HCEC 1CT (cell line): ENCODE measurements around the gene TRIM71.

Experiments
- DNase-seq: peaks from one replicate; pipeline ENCODE4 v3.0.0-alpha.2; 2017

The TRIM71 gene

GRCh38 chr3:32869513-32870047, 51.8 kb downstream of the TRIM71 start:
- DNase-seq: no peak

- no peak for DNase-seq
Observed at GRCh38 chr3:32870373-32871095, 52.7 kb downstream of the TRIM71 start.

DNA sequence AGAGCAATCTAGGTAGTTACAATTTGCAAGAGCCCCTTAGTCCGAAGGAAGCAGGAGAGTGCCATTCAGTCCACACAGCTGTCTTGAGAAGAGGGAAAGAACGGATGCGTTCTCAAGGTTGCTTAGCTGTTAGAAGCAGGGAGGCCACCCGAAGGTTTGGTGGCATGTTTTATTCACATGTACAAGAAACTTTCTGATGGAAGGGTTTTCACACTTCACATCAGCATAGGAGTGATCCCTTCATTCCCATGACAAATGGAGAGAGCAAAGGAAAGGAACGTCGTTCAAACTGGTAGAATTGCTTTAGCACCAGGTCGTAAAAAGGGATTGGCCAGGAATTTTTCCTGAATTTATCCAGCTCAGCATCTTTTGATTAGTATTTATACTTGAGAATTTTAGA, 53.5 kb downstream of the TRIM71 start:
- no peak for DNase-seq

DNA sequence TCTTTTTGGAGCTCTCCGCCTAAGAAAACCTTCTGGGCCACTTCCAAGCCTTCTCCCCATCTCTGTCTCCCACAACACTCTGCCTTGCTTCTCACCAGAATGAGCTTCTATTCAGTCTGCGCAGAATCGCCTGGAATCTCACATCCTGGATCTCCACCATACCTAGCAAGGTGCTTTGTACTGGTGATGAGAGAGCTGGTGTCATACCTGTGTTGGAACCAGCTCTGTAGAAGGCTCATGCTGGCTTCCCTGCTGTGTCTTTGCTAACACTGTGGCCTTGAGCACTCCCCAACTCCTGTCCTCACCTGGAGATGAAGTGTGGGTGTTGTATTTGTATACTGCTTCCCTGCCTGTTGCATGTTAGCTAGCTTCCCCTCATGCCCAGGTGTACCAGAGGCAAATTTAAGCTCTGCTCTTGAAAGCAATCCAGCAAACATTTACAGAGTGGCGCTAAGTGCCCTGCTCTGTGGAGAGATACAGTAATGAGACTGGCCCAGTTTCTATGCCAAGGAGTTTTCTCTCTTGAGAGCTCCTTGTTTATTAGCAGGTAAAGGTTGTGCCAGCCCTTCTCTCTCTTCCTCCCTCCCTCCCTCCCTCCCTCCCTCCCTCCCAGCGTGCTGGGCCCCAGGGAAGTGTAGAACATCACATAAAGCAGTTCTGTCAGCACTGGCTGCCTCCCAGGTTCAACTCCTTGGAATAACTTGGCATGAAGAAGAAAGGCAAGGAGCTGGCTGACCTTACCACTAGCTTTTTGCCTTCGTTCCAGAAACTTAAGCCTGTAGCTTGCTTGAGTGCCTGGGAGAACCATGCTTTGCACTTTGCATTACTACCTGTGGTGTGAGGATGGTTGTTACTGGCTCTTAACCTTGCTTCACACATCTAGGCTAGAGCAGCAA, 54.9 kb downstream of the TRIM71 start:
- no peak for DNase-seq

DNA sequence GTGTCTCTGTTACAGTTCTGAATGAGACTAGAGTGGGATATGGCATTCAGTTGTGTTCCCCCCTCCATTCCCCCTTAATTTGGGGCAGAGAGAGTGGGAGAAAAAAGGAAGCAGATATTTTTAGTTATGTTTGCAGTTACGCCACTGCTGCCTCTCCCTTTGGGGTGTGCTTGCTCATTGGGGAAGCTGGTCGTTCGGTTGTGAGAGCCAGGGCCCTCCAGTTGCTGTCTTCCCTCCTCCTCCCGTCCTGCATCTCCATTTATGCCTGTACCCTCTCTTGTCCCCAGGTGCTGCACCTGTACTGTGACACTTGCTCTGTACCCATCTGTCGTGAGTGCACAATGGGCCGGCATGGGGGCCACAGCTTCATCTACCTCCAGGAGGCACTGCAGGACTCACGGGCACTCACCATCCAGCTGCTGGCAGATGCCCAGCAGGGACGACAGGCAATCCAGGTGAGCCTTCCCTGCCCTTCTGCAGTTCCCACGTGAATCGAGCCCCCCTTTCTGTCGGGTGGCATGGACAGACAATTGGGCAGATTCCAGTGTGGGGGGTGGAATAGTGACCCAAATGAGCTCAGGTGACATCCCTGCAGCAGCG, 55.8 kb downstream of the TRIM71 start:
- no peak for DNase-seq

DNA sequence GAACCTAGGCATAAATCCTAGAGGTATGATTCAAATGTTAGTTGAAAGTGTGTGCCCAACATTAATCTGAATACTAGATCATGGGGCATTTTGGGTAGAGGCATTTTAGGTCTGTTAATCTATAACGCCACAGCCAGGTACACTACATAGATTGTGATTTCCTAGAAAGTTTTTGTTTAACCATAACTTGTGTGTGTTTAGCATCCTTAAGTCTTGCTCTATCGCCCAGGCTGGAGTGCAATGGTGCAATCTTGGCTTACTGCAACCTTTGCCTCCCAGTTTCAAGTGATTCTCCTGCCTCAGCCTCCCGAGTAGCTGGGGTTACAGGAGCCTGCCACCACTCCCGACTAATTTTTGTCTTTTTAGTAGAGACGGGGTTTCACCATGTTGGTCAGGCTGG, 59.1 kb downstream of the TRIM71 start:
- no peak for DNase-seq

DNA sequence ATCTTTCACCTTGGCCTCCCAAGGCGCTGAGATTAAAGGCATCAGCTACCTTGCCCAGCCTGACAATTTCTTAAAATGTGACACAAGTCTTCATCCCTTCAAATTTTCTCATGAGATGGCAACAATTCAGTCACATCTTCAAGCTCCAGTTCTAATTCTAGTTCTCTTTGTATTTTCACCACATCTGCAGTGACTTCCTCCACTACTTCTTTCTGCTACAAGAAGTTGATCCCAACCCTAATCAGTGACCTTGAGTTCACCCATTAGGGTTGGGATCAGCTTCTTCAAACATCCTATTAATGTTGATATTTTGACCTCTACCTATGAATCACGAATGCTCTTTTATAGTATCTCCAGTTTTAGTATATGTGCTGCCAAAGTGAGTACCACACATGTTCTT, 59.8 kb downstream of the TRIM71 start:
- no peak for DNase-seq

DNA sequence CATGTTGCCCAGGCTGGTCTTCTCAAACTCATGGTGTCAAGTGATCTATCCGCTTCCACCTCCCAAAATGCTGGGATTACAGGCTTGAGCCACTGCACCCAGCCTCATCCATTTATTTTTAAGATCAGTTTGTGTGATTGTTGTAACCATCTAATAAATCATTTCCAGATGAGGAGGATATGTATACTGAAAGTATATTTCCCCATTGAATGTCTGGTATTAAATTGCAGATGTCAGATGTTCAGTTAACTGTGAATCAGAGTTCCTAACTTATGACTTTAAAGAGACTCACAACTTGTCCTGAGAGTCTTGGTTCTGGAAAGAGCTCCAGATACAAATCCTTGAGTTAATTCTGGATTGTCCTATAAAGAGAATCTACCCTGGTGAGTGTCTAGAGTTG, 62.4 kb downstream of the TRIM71 start:
- peak; percentile 13 for DNase-seq

DNA sequence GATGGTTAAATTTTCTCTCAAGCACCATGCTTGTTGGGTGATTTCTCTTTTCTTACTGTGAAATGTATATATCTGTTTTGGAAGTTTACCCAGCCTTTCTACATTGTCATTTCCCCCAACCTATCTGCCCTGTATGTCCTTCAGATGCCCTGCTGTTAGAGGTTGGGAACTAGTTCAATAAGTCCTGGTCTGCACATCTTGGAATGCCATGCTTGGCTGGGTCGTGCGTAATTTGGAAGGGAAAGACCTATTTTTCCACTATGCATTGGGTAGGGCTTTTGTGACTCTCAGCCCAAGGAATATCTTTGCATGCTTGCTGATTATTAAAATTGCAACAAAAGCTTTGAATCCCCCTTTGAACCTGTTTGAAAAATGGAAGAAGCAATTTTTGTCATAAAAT, 63.8 kb downstream of the TRIM71 start:
- no peak for DNase-seq

DNA sequence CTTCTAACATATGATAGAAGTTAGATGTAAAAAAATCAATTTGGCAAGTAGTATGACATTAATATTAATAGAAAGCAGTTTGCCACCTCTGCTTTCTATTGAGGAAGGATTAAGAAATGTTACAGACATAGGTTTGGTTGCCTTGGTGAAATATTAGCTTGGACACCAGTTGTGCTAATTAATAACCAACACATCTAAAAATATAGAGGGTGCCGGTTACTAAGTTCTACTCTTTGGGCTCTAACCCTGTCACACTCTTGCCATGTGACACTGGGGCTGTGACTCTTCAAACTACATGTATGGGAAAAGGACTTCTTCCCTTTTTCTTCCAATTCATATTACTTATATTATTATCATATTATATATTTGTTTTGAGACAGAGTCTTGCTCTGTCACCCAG, 64.4 kb downstream of the TRIM71 start:
- no peak for DNase-seq

GRCh38 chr3:32882603-32883025, 64.8 kb downstream of the TRIM71 start:
- DNase-seq: no peak

- no peak for DNase-seq
Observed at GRCh38 chr3:32883817-32884216, 66.0 kb downstream of the TRIM71 start.

DNA sequence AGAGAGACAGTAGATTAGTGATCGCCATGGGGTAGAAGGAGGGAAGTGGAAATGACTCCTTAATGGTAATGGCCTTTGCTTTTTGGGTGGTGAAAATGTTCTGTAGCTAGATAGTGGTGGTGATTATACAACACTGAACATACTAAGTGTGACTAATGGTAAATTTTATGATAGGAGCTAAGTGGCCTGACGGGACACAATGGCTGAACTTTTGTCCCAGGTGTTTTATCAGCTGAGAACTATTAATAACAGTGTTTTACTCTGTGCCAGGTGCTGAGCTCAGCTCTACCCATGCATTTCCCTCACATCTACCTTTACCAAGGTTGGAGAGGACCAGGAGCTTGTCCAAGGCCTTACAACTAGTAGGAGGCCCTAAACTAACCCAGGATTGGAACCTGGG, 66.8 kb downstream of the TRIM71 start:
- no peak for DNase-seq

DNA sequence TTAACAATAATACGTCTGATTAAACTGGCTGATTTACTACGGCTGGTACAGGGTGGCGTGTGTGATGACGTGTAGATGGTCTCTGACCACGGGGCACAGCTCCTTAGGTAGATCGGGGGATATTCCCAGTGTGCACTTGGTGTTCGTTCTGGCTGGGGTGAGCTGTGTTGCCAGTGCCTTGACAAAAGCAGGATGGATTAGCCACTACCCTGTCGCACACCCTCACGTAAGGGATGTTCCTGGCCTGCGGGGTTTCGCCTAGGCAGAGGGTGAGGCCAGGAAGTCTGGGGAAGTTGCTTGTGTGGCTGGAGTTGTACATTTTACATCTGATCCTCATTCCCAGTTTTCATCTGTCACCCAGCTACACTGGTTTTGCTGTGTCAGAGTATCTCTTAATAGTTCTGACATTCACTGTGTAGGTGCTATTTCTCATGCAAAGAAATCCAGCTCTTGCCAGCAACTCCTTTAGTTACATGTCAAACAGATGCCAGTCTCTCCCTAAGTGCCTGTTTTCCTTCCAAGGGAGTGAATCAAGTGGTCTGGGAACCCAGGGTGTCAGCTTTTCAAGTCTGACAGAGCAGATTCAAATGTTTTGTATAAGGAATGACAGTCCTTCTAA, 67.6 kb downstream of the TRIM71 start:
- no peak for DNase-seq

DNA sequence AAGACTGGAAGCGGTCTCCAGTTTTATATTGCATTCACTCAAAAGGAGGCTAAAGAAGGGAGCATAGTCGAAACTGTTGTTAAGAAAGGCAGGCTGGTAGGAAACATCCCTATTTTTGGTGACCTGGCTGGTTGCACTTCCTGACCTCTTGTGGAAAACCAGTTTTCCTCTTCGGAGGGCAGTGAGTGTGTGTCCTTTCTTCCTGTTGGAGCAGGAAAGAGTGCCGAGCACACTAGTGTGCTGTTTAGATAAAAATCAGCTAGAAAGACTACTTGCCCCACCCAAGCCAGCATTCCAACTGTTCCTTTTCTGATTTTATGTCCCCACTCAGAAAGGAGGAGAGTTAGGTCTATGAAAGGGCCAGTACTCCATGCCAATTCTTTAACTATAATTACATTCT, 68.5 kb downstream of the TRIM71 start:
- no peak for DNase-seq

DNA sequence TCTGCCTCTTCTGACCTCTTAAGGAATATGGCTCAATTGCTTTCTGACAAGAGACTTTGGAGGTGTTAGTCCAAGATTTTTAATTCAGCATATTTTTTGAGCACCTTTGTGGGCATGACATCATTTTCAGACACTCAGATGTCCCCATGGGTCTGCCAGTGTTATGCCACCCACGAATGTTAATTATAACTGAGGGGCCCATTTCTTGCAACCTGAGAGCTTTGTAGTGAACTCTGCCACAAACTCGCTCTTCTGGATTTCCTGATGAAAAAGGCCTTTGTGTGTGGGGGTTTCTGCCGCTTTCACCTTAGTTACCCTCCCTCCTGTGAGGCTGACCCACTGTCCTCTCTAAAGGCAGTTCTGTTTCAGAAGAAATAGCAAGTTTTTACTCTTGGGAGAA, 69.1 kb downstream of the TRIM71 start:
- DNase-seq: no peak

- DNase-seq: no peak
Observed at GRCh38 chr3:32888739-32889138, 70.9 kb downstream of the TRIM71 start.

DNA sequence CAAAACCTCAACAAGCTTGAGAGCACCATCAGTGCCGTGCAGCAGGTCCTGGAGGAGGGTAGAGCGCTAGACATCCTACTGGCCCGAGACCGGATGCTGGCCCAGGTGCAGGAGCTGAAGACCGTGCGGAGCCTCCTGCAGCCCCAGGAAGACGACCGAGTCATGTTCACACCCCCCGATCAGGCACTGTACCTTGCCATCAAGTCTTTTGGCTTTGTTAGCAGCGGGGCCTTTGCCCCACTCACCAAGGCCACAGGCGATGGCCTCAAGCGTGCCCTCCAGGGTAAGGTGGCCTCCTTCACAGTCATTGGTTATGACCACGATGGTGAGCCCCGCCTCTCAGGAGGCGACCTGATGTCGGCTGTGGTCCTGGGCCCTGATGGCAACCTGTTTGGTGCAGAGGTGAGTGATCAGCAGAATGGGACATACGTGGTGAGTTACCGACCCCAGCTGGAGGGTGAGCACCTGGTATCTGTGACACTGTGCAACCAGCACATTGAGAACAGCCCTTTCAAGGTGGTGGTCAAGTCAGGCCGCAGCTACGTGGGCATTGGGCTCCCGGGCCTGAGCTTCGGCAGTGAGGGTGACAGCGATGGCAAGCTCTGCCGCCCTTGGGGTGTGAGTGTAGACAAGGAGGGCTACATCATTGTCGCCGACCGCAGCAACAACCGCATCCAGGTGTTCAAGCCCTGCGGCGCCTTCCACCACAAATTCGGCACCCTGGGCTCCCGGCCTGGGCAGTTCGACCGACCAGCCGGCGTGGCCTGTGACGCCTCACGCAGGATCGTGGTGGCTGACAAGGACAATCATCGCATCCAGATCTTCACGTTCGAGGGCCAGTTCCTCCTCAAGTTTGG, 72.9 kb downstream of the TRIM71 start:
- no peak for DNase-seq

GRCh38 chr3:32891365-32891764, 73.6 kb downstream of the TRIM71 start:
- DNase-seq: no peak

- DNase-seq: no peak
Observed at GRCh38 chr3:32892625-32893598, 75.1 kb downstream of the TRIM71 start.

DNA sequence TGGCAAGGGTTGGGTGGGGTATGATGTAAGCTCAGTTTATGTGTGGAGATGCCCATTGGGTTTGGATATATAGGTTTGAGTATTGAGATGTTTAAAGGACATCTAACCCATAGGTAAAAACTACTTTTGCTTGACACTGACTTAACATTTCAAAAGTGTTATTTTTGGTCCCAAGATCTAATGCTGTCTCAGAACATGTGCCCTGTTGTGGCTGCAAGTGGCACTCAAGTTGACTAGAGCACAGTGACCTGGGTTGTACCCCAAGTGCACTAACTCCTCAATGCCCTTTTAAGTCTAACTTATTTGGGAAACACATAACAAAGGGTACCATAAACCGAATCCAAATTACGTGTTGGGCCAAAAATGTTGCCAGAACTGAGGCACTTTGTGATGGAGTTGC, 77.2 kb downstream of the TRIM71 start:
- no peak for DNase-seq
